Measurements from ENCODE around the gene FGF12.

FGF12 gene

GRCh38 chr3:192354687-192355086 is 372.7 kb downstream of the FGF12 start:
- no peak for ATAC-seq

DNA sequence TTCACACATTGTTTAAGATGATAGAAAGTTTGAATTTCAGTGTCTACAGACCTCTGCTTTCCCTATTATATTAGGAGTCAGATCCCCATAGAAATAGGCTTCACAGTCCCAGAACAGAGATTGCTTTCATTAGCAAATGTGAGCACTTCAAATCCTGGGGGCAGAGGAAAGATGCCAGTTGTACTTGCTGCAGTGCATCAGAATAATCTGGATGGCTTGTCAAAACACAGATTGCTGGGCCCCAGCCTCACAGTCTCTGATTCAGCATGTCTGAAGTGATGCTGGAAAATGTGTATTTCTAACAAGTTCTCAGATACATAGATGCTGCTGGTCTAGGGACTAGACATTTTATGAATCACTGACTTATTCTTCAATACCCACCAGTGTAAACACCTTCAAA is 375.2 kb downstream of the FGF12 start:
- ATAC-seq: no peak
- TF ChIP-seq, protein P1, sequence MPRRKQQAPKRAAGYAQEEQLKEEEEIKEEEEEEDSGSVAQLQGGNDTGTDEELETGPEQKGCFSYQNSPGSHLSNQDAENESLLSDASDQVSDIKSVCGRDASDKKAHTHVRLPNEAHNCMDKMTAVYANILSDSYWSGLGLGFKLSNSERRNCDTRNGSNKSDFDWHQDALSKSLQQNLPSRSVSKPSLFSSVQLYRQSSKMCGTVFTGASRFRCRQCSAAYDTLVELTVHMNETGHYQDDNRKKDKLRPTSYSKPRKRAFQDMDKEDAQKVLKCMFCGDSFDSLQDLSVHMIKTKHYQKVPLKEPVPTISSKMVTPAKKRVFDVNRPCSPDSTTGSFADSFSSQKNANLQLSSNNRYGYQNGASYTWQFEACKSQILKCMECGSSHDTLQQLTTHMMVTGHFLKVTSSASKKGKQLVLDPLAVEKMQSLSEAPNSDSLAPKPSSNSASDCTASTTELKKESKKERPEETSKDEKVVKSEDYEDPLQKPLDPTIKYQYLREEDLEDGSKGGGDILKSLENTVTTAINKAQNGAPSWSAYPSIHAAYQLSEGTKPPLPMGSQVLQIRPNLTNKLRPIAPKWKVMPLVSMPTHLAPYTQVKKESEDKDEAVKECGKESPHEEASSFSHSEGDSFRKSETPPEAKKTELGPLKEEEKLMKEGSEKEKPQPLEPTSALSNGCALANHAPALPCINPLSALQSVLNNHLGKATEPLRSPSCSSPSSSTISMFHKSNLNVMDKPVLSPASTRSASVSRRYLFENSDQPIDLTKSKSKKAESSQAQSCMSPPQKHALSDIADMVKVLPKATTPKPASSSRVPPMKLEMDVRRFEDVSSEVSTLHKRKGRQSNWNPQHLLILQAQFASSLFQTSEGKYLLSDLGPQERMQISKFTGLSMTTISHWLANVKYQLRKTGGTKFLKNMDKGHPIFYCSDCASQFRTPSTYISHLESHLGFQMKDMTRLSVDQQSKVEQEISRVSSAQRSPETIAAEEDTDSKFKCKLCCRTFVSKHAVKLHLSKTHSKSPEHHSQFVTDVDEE (CRISPR knock-in tag; IDR thresholded peaks at IDR 0.05): no peak
- TF ChIP-seq GLIS3 (CRISPR knock-in tag; IDR thresholded peaks at IDR 0.05) (no peak), ZFP3 (CRISPR knock-in tag; IDR thresholded peaks at IDR 0.05) (no peak), CSDC2 (CRISPR knock-in tag; IDR thresholded peaks at IDR 0.05) (no peak), TCF4 (CRISPR knock-in tag; IDR thresholded peaks at IDR 0.05; ENCODE audit: borderline replicate concordance) (no peak)

More at GRCh38 chr3:192354687-192355086, 372.7 kb downstream of the FGF12 start:
- TF ChIP-seq TCF4 (CRISPR knock-in tag; IDR thresholded peaks at IDR 0.05; ENCODE audit: borderline replicate concordance) (no peak), ZNF8 (CRISPR knock-in tag; IDR thresholded peaks at IDR 0.05) (no peak), ZFP3 (CRISPR knock-in tag; IDR thresholded peaks at IDR 0.05) (no peak), RARB (CRISPR knock-in tag; IDR thresholded peaks at IDR 0.05) (no peak), TOX (CRISPR knock-in tag; IDR thresholded peaks at IDR 0.05; ENCODE audit: borderline replicate concordance) (no peak), CREB5 (CRISPR knock-in tag; IDR thresholded peaks at IDR 0.05; ENCODE audit: low read depth) (no peak), ISL1 (CRISPR knock-in tag; IDR thresholded peaks at IDR 0.05) (no peak), ESRRG (CRISPR knock-in tag; IDR thresholded peaks at IDR 0.05) (no peak), ZNF70 (CRISPR knock-in tag; IDR thresholded peaks at IDR 0.05) (no peak), OSR1 (CRISPR knock-in tag; IDR thresholded peaks at IDR 0.05) (no peak), CSRNP3 (CRISPR knock-in tag; IDR thresholded peaks at IDR 0.05) (no peak), GLIS3 (CRISPR knock-in tag; IDR thresholded peaks at IDR 0.05) (no peak), ZFP30 (CRISPR knock-in tag; IDR thresholded peaks at IDR 0.05) (no peak), ZC3H10 (CRISPR knock-in tag; IDR thresholded peaks at IDR 0.05) (no peak), PPARA (CRISPR knock-in tag; IDR thresholded peaks at IDR 0.05; ENCODE audit: borderline replicate concordance) (no peak), ZNF565 (CRISPR knock-in tag; conservative IDR thresholded peaks at IDR 0.05; ENCODE audit: low read depth) (no peak), CSDC2 (CRISPR knock-in tag; IDR thresholded peaks at IDR 0.05) (no peak)
- TF ChIP-seq, protein P2, sequence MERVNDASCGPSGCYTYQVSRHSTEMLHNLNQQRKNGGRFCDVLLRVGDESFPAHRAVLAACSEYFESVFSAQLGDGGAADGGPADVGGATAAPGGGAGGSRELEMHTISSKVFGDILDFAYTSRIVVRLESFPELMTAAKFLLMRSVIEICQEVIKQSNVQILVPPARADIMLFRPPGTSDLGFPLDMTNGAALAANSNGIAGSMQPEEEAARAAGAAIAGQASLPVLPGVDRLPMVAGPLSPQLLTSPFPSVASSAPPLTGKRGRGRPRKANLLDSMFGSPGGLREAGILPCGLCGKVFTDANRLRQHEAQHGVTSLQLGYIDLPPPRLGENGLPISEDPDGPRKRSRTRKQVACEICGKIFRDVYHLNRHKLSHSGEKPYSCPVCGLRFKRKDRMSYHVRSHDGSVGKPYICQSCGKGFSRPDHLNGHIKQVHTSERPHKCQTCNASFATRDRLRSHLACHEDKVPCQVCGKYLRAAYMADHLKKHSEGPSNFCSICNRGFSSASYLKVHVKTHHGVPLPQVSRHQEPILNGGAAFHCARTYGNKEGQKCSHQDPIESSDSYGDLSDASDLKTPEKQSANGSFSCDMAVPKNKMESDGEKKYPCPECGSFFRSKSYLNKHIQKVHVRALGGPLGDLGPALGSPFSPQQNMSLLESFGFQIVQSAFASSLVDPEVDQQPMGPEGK (CRISPR knock-in tag; IDR thresholded peaks at IDR 0.05; ENCODE audit: borderline replicate concordance): no peak
- TF ChIP-seq, protein P1 (CRISPR knock-in tag; IDR thresholded peaks at IDR 0.05): no peak

GRCh38 chr3:192351441-192351840 is 375.9 kb downstream of the FGF12 start:
- no peak for ATAC-seq
- TF ChIP-seq CSRNP3 (CRISPR knock-in tag; IDR thresholded peaks at IDR 0.05) (no peak), TCF4 (CRISPR knock-in tag; IDR thresholded peaks at IDR 0.05; ENCODE audit: borderline replicate concordance) (no peak), OSR1 (CRISPR knock-in tag; IDR thresholded peaks at IDR 0.05) (no peak), CREB5 (CRISPR knock-in tag; IDR thresholded peaks at IDR 0.05; ENCODE audit: low read depth) (no peak), ZNF8 (CRISPR knock-in tag; IDR thresholded peaks at IDR 0.05) (no peak), ZNF565 (CRISPR knock-in tag; conservative IDR thresholded peaks at IDR 0.05; ENCODE audit: low read depth) (no peak), RARB (CRISPR knock-in tag; IDR thresholded peaks at IDR 0.05) (no peak), ZC3H10 (CRISPR knock-in tag; IDR thresholded peaks at IDR 0.05) (no peak), GLIS3 (CRISPR knock-in tag; IDR thresholded peaks at IDR 0.05) (no peak), ISL1 (CRISPR knock-in tag; IDR thresholded peaks at IDR 0.05) (no peak), ZNF70 (CRISPR knock-in tag; IDR thresholded peaks at IDR 0.05) (no peak), ESRRG (CRISPR knock-in tag; IDR thresholded peaks at IDR 0.05) (no peak), PPARA (CRISPR knock-in tag; IDR thresholded peaks at IDR 0.05; ENCODE audit: borderline replicate concordance) (no peak)
- TF ChIP-seq, protein P1 (CRISPR knock-in tag; IDR thresholded peaks at IDR 0.05): no peak
